MCF 10A (cell line): Measurements from ENCODE around the gene GHRL. TPM values are rescaled to one million over a fixed set of nuclear protein-coding genes. Genes with fewer than 3 reads are reported as not detected.

ENCODE experiments used
- BruUV-seq: library from RNA; stranded (reverse); fragments of 400-500 nt; replicated peaks from 2 replicates; lab custom pipeline; 2021; lab: Mats Ljungman, UMichigan
- CTCF ChIA-PET: fragments of 300-600 bp; sonication (Branson Sonifier 250); formaldehyde crosslinking; extraction: SDS; loops from one replicate; lab custom pipeline; 2021; ENCODE audit warnings: antibody characterized with exemption, inconsistent platforms; lab: Yijun Ruan, JAX
- POLR2A ChIA-PET: fragments of 300-600, 350-650 bp; sonication (Branson Sonifier 250); formaldehyde crosslinking; extraction: SDS; loops from one replicate; lab custom pipeline; 2020; ENCODE audit warnings: antibody characterized with exemption, inconsistent platforms; lab: Yijun Ruan, JAX
- DNase-seq: peaks from one replicate; pipeline ENCODE4 v3.0.0-alpha.2; 2018; ENCODE audit not compliant: unreplicated experiment
- H3K27ac Mint-ChIP-seq: one replicate; pipeline ENCODE4 v1.8.0; 2022; ENCODE audit warnings: mild to moderate bottlenecking, low read depth, mixed read lengths; ENCODE audit not compliant: unreplicated experiment
- H3K27me3 Mint-ChIP-seq: one replicate; pipeline ENCODE4 v1.8.0; 2022; ENCODE audit warnings: mixed read lengths; ENCODE audit not compliant: insufficient read depth, unreplicated experiment
- H3K36me3 Mint-ChIP-seq: one replicate; pipeline ENCODE4 v1.8.0; 2022; ENCODE audit warnings: mild to moderate bottlenecking, moderate library complexity, mixed read lengths; ENCODE audit not compliant: insufficient read depth, unreplicated experiment
- H3K4me1 Mint-ChIP-seq: one replicate; pipeline ENCODE4 v1.8.0; 2022; ENCODE audit warnings: mixed read lengths; ENCODE audit not compliant: insufficient read depth, unreplicated experiment
- H3K4me3 Mint-ChIP-seq: one replicate; pipeline ENCODE4 v1.8.0; 2022; ENCODE audit warnings: mild to moderate bottlenecking, moderate library complexity, mixed read lengths; ENCODE audit not compliant: unreplicated experiment
- H3K9me3 Mint-ChIP-seq: one replicate; pipeline ENCODE4 v1.8.0; 2022; ENCODE audit warnings: mixed read lengths; ENCODE audit not compliant: unreplicated experiment
- intact Hi-C: fragments of 100-400 bp; cut with micrococcal nuclease; formaldehyde crosslinking; loops from 2 replicates; pipeline ENCODE4 v1.14.1; 2022
- total RNA-seq: library from RNA; stranded (reverse); gene quantifications from 2 replicates; pipeline ENCODE4 v1.2.3, GENCODE V29; 2022
- TF ChIP-seq, protein P1 (sequence below): fragments of 200-600 bp; IDR thresholded peaks from one replicate; pipeline ENCODE4 v1.8.0; 2022; ENCODE audit warnings: antibody characterized with exemption, mild to moderate bottlenecking; ENCODE audit not compliant: unreplicated experiment

The GHRL gene
- total RNA-seq, 1 experiment from 2014 or later, result not detected

DNA sequence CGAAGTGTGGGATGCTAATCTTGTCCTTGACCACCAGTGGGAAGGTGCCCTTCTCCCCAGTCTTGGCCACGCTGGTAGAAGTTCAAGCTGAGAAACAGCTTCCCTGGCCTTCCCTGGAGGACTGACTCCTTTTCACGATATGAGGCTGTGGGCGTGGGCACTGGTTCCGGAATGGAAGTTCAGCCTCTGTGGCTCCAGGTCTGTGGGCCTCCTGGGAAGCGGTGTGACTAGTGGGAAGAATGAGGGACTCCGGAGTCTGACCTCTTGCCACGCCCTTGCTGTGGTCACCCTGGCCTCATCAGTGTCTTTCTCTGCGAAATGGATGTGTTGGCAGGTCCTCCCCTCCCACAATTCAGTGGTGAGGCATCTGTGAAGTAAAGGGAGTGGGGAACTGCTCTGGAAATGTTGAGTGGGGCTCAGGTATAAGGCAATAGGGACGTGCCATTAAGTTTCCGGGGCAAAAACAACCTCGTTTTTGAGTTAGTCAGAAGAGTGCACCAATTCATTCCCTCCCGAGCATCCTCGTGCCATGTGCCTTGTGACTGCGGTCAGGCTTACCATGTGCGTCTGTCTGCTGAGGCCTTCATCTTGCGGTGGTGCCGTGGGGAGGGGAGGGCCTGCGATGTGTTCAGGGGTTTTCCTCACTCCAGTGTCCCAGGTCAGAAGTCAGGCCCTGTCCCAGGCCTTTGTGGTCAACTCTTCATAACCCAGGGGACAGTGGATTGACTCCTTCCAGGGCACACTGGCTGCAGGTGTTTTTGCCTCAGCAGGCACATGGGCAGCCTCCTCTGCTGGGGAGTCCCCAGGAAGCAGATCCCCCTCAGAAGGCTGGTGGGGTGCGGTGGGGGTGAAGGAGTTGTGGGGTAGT, 40.0 kb upstream of the GHRL start:
- no peaks in the 10 kb centered on the region for H3K9me3 Mint-ChIP-seq
- BruUV-seq, result no TSS peak
- ChIA-PET CTCF (no interaction called here), POLR2A (interaction anchor here (0.5 kb wide), 1 partner anchor 85 kb away, joined by 4 read pairs; the partner anchor contains the start of gene TATDN2)
- H3K27ac Mint-ChIP-seq, result no peak overlapping the region
- no peaks in the 10 kb centered on the region for H3K36me3 Mint-ChIP-seq
- H3K27me3 Mint-ChIP-seq, result peaks cover 71% of the 10 kb centered on the region
- no peaks in the 10 kb centered on the region for H3K4me1 Mint-ChIP-seq
- no peak overlapping the region for H3K4me3 Mint-ChIP-seq
- TF ChIP-seq, protein P1, sequence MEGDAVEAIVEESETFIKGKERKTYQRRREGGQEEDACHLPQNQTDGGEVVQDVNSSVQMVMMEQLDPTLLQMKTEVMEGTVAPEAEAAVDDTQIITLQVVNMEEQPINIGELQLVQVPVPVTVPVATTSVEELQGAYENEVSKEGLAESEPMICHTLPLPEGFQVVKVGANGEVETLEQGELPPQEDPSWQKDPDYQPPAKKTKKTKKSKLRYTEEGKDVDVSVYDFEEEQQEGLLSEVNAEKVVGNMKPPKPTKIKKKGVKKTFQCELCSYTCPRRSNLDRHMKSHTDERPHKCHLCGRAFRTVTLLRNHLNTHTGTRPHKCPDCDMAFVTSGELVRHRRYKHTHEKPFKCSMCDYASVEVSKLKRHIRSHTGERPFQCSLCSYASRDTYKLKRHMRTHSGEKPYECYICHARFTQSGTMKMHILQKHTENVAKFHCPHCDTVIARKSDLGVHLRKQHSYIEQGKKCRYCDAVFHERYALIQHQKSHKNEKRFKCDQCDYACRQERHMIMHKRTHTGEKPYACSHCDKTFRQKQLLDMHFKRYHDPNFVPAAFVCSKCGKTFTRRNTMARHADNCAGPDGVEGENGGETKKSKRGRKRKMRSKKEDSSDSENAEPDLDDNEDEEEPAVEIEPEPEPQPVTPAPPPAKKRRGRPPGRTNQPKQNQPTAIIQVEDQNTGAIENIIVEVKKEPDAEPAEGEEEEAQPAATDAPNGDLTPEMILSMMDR, result no peak
- no peak for DNase-seq
- intact Hi-C loops, result no loop called here

DNA sequence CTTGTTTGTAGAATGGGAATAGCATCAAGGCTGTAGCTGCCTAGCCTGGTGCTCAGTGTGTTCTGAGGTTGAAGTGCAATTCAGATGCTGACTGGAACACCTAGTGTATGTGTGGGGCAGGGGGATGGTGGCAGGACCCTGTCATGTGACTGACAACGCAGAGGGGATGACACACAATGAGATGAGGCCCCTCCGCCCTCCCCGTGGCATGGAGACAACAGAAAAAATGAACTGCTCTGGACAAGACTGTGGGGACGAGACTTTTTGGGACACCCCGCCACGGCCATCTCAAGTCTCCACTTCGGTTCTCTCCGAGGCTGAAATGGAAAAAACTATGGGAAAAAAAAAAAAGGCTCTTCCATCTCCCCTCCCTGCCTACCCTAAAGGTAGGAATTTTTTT, 38.6 kb upstream of the GHRL start:
- BruUV-seq, result no TSS peak
- CTCF ChIA-PET, result no interaction called here
- no peaks in the 10 kb centered on the region for H3K9me3 Mint-ChIP-seq
- no peaks in the 10 kb centered on the region for H3K36me3 Mint-ChIP-seq
- intact Hi-C loops, result no loop called here
- H3K4me1 Mint-ChIP-seq, result no peaks in the 10 kb centered on the region
- DNase-seq, result no peak
- peaks cover 80% of the 10 kb centered on the region for H3K27me3 Mint-ChIP-seq
- POLR2A ChIA-PET, result interaction anchor here (1.6 kb wide), 1 partner anchor 10 kb away, joined by 5 read pairs; the partner anchor contains the start of gene SEC13
- no peak overlapping the region for H3K27ac Mint-ChIP-seq
- TF ChIP-seq, protein P1, result no peak
- H3K4me3 Mint-ChIP-seq, result no peak overlapping the region

DNA sequence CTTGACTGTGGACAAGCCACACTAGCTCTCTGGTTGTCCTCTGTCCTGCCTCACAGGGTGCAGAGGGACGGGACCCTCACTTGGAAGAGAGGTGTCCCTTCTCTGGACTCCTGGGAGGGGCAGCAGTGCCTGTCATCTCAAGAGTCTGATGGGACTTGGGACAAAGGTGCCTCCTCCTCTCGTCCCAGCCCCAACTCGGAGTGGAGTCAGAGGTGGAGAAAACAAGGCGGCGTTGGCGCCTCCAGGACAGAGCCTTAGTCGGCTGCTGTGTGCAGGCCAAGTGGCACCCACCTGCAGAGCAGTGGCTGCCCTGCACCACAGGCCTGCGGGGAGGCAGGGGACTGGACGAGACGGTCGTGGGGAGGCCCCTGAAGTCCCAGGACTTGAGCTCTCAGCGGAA, 37.6 kb upstream of the GHRL start:
- Mint-ChIP-seq H3K4me3 (no peak overlapping the region), H3K27me3 (peaks cover 82% of the 10 kb centered on the region), H3K27ac (no peak overlapping the region), H3K36me3 (no peaks in the 10 kb centered on the region), H3K4me1 (no peaks in the 10 kb centered on the region), H3K9me3 (no peaks in the 10 kb centered on the region)
- POLR2A ChIA-PET, result interaction anchor here (1.6 kb wide), 1 partner anchor 9 kb away, joined by 5 read pairs; the partner anchor contains the start of gene SEC13
- DNase-seq, result no peak
- TF ChIP-seq, protein P1, result no peak
- no TSS peak for BruUV-seq
- intact Hi-C loops, result no loop called here
- CTCF ChIA-PET, result interaction anchor here (0.5 to 1.0 kb wide), 3 partner anchors 15 to 387 kb away, joined by 3 to 4 read pairs (median 3); no protein-coding TSS in a partner anchor

DNA sequence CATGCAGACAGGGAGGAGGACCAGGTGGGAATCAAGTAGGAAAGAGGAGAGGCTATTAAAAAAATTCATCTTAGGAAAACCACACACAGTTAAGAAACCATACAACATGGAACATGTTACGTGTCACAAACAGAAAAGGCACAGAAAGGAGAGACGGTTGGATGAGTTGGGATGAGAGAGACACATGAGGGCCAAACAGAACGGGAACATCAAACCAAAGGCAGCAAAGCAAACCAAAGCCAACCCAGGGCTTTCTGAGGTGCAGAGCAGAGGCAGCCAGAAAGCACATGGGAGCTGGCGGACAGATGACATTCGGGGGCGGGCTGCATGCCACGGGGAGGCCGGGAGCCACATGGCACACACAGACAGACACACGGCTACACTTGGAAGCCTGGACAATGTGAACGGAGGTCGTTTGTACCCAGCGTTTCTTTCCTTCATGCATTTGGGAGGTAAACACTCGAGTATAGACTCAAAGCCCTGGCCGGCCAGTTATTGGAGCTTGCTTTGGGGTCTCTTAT, 36.8 kb upstream of the GHRL start:
- Mint-ChIP-seq H3K4me1 (no peaks in the 10 kb centered on the region), H3K36me3 (no peaks in the 10 kb centered on the region), H3K4me3 (no peak overlapping the region), H3K27me3 (peaks cover 90% of the 10 kb centered on the region), H3K9me3 (no peaks in the 10 kb centered on the region), H3K27ac (no peak overlapping the region)
- ChIA-PET CTCF (interaction anchor here (1.0 kb wide), 1 partner anchor 16 kb away, joined by 3 read pairs; no protein-coding TSS in a partner anchor), POLR2A (interaction anchor here (1.6 kb wide), 1 partner anchor 8 kb away, joined by 5 read pairs; the partner anchor contains the start of gene SEC13)
- no TSS peak for BruUV-seq
- DNase-seq, result no peak
- TF ChIP-seq, protein P1, result no peak
- intact Hi-C loops, result no loop called here
